GM19395 (cell line): ENCODE data around the gene TPPP.
A peak's percentile ranks its signal among the peaks of the same experiment; 100 is the strongest.
"Not testable (repeated sequence)": the region's sequence is repeated elsewhere in the genome, so short reads cannot be mapped to it uniquely, and the experiment has no call there.

Source experiments
- ATAC-seq: cut with Tn5 transposase; IDR thresholded peaks from one replicate; pipeline ENCODE4 v1.9.1; 2021; ENCODE audit warnings: mild to moderate bottlenecking, moderate library complexity; ENCODE audit not compliant: unreplicated experiment

The TPPP gene

GRCh38 chr5:693271-694041 lies at the start of gene TPPP:
Gene TPPP (minus strand): TSS chr5:693352. CDS start chr5:678060, 15,292 bp downstream.
- peak; percentile 69 for ATAC-seq

GRCh38 chr5:742276-742675 lies 49.1 kb upstream of the TPPP start:
- ATAC-seq = not testable (repeated sequence)

GRCh38 chr5:734145-734544 lies 41.0 kb upstream of the TPPP start:
- not testable (repeated sequence) for ATAC-seq

- not testable (repeated sequence) for ATAC-seq
Measured at GRCh38 chr5:732754-733454, 39.8 kb upstream of the TPPP start.

- ATAC-seq = not testable (repeated sequence)
Measured at GRCh38 chr5:729225-729624, 36.1 kb upstream of the TPPP start.

GRCh38 chr5:727087-727486 lies 33.9 kb upstream of the TPPP start:
- not testable (repeated sequence) for ATAC-seq

GRCh38 chr5:723865-724264 lies 30.7 kb upstream of the TPPP start:
- ATAC-seq = not testable (repeated sequence)

- not testable (repeated sequence) for ATAC-seq
Measured at GRCh38 chr5:723309-723708, 30.2 kb upstream of the TPPP start.

GRCh38 chr5:719379-719778 lies 26.2 kb upstream of the TPPP start:
- not testable (repeated sequence) for ATAC-seq

- ATAC-seq = no peak
Measured at GRCh38 chr5:717143-717542, 24.0 kb upstream of the TPPP start.

GRCh38 chr5:716740-717139 lies 23.6 kb upstream of the TPPP start:
- not testable (repeated sequence) for ATAC-seq

- ATAC-seq = not testable (repeated sequence)
Measured at GRCh38 chr5:715636-716035, 22.5 kb upstream of the TPPP start.

- ATAC-seq = not testable (repeated sequence)
Measured at GRCh38 chr5:714215-715118, 21.3 kb upstream of the TPPP start.

- ATAC-seq = not testable (repeated sequence)
Measured at GRCh38 chr5:713686-714085, 20.5 kb upstream of the TPPP start.

GRCh38 chr5:708848-709517 lies 15.8 kb upstream of the TPPP start:
- ATAC-seq = not testable (repeated sequence)

- ATAC-seq = not testable (repeated sequence)
Measured at GRCh38 chr5:708374-708773, 15.2 kb upstream of the TPPP start.

GRCh38 chr5:706127-706526 lies 13.0 kb upstream of the TPPP start:
- not testable (repeated sequence) for ATAC-seq

GRCh38 chr5:696753-697702 lies 3.9 kb upstream of the TPPP start:
- ATAC-seq = not testable (repeated sequence)

GRCh38 chr5:696191-696590 lies 3.0 kb upstream of the TPPP start:
- ATAC-seq = not testable (repeated sequence)
